Testis (tissue), 2 donors: ENCODE results near the gene CDK17.

Source experiments
- POLR2A ChIP-seq: fragments of 450-650 bp; IDR thresholded peaks from one replicate; pipeline ENCODE4 v1.6.1; 2017; ENCODE audit warnings: antibody characterized with exemption, mild to moderate bottlenecking, moderate library complexity
- TF ChIP-seq, protein P1 (sequence below), 3 experiments: fragments of 450-650 bp in 2 of 3; fragments of 200-600 bp in 1 of 3; sonication (generic) in 1 of 3; IDR thresholded peaks; one replicate each; pipeline ENCODE4 v1.5.1; 2016 to 2019; ENCODE audit warnings: antibody characterized with exemption in 3 of 3, mild to moderate bottlenecking in 2 of 3, moderate library complexity in 1 of 3

DNA sequence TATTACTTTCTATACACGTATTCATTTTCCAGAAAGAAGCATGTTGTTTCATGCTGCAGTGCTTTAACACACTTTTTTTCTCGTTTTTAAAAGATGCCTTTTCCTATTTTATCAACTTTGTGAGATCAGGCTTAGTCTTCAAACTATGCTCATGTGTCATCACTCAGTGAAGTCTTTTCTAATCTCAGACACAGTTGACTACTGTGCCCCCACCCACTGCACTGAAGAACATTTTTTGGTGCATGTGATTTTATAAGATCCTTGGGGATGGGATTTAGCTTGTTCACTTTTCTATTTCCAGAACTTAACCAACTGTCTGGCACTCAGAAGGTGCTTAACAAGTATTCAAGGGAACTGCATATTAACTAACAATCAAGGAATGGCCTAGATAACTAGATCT, 85.5 kb downstream of the CDK17 start:
- TF ChIP-seq, protein P1, sequence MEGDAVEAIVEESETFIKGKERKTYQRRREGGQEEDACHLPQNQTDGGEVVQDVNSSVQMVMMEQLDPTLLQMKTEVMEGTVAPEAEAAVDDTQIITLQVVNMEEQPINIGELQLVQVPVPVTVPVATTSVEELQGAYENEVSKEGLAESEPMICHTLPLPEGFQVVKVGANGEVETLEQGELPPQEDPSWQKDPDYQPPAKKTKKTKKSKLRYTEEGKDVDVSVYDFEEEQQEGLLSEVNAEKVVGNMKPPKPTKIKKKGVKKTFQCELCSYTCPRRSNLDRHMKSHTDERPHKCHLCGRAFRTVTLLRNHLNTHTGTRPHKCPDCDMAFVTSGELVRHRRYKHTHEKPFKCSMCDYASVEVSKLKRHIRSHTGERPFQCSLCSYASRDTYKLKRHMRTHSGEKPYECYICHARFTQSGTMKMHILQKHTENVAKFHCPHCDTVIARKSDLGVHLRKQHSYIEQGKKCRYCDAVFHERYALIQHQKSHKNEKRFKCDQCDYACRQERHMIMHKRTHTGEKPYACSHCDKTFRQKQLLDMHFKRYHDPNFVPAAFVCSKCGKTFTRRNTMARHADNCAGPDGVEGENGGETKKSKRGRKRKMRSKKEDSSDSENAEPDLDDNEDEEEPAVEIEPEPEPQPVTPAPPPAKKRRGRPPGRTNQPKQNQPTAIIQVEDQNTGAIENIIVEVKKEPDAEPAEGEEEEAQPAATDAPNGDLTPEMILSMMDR (IDR thresholded peaks at IDR 0.05): no peak
- TF ChIP-seq POLR2A: no peak
